ENCODE data around the gene SEMA6B. TPM values are rescaled to one million over a fixed set of nuclear protein-coding genes. Genes with fewer than 3 reads are reported as not detected.
A peak's percentile ranks its signal among the peaks of the same experiment; 100 is the strongest.

The SEMA6B gene
- total RNA-seq, 2 experiments from 2014 or later, result not detected

DNA sequence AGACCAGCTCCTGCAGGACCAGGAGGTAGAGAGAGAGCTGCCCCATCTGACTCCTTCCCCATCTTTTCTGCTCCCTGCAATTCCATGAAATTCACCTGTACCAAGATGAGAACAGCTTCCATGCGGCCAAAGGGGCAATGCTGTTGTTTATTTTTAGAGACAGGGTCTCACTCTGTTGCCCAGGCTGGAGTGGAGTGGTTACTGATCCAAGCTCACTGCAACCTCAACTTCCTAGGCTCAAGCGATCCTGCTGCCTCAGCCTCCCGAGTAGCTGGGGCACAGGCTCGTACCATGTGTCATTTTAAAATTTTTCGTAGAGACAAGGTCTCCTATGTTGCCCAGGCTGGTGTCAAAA lies 37.6 kb downstream of the SEMA6B start:
- H3K9me3 Mint-ChIP-seq, result no peaks in the 10 kb centered on the region
- H3K27ac Mint-ChIP-seq, result no peak overlapping the region
- no peak overlapping the region for H3K4me3 Mint-ChIP-seq
- no peak for DNase-seq
- H3K4me1 Mint-ChIP-seq, result no peaks in the 10 kb centered on the region
- H3K36me3 Mint-ChIP-seq (ENCODE audit: low read depth), result no peaks in the 10 kb centered on the region
- no peaks in the 10 kb centered on the region for H3K27me3 Mint-ChIP-seq
- ChIA-PET CTCF (interaction anchor here (0.7 to 1.0 kb wide), 2 partner anchors 15 to 255 kb away, joined by 3 read pairs; no protein-coding TSS in a partner anchor), POLR2A (no interaction called here)

DNA sequence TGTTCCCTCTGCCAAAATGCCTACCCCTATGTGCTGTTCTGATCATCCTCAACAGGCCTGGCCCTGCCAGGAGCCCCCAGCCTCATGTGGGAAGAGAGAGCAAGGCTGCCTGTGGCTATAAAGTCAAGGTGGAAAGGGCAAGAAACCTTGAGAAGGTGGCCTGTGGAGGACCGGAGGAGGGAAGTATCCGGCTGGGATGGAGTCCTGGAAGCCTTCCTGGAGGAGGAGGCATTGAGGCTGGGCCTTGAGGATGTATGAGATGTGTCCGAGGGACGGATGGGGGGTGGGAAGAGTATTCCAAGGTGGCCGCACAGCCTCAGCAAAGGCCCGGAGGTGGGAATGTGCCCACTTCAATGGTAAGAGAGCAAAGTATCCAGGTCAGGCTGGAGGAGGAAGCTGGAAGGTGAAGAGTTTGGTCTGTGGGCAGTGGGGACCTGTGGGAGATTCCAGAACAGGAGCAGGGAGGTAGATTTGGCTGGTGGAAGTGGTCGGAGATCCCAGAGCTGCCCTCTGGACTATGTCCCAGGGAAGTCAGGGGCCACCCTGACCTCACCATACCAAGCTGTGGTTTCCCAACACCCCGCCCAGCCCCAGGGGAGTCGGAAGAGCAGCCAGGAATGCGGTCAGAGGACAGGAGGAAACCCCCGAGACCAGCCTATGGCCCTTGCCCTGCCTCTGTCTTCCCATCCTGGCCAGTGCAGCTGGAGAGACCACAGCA lies 38.2 kb downstream of the SEMA6B start:
- H3K9me3 Mint-ChIP-seq, result no peaks in the 10 kb centered on the region
- CTCF ChIA-PET, result interaction anchor here (0.7 to 1.0 kb wide), 2 partner anchors 14 to 255 kb away, joined by 3 read pairs; no protein-coding TSS in a partner anchor

DNA sequence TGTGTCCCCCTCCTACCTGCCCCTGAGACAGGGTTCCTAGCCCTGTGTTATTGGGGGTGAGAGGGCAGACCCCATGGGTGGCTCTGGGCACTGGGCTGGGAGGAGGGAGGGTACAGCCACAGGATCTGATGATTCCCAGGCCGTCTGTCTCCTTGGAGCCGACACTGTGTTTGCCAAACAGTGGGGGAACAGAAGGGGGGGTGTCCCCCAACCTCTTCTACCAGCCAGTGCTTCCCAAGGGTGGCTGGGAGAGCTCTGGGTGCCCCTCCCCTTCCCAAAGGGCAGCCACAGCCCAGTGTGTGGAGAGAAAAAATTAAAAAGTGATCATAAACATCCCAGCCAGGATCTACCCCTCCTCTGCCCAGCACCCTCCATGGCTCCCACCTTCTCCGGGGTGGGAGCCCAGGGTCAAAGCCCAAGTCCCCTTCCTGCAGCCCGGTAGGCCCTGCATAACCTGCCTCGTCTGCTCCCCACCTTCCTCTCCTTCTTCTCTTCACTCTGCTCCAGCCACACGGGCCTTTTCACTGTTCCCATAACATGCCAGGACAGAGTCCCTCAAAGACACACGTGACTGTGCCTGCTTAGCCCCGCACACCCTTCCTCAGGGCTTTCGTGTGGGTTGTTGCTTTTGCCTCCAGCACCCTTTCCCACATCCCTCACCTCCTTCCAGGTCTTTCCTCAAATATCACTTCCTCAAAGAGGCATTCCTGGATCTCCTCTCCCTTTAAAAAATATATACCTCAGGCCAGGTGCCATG lies 39.8 kb downstream of the SEMA6B start:
- H3K27me3 Mint-ChIP-seq, result no peaks in the 10 kb centered on the region
- H3K36me3 Mint-ChIP-seq (ENCODE audit: low read depth), result no peaks in the 10 kb centered on the region
- no peak overlapping the region for H3K4me3 Mint-ChIP-seq
- CTCF ChIA-PET, result no interaction called here
- no peaks in the 10 kb centered on the region for H3K4me1 Mint-ChIP-seq
- H3K27ac Mint-ChIP-seq, result no peak overlapping the region
- POLR2A ChIA-PET, result no interaction called here
- no peak for DNase-seq
- no peaks in the 10 kb centered on the region for H3K9me3 Mint-ChIP-seq

More for the DNA sequence above, 38.2 kb downstream of the SEMA6B start:
- Mint-ChIP-seq H3K27ac (no peak overlapping the region), H3K27me3 (no peaks in the 10 kb centered on the region), H3K36me3 (ENCODE audit: low read depth) (no peaks in the 10 kb centered on the region), H3K4me1 (no peaks in the 10 kb centered on the region), H3K4me3 (no peak overlapping the region)
- POLR2A ChIA-PET, result no interaction called here
- no peak for DNase-seq

DNA sequence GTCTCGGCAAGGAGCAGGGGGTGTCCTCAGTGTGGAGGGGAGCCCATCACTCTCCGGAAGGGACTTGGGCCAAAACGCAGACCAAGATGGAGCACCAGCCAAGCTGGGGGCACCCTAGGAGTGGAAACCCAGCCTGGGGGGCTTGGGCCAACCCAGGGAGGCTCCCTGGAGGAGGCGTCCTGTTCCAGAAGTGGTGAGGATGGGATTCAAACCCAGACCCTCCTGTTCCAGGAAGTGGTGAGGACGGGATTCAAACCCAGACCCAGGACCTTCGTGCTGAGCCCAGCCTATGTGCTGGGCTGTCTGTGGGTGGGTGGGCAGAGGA lies 40.4 kb downstream of the SEMA6B start:
- H3K27ac Mint-ChIP-seq, result peak overlapping the region; percentile 60
- no peaks in the 10 kb centered on the region for H3K36me3 Mint-ChIP-seq (ENCODE audit: low read depth)
- POLR2A ChIA-PET, result no interaction called here
- no peaks in the 10 kb centered on the region for H3K27me3 Mint-ChIP-seq
- no peak overlapping the region for H3K4me3 Mint-ChIP-seq
- no peaks in the 10 kb centered on the region for H3K9me3 Mint-ChIP-seq
- CTCF ChIA-PET, result no interaction called here
- H3K4me1 Mint-ChIP-seq, result no peaks in the 10 kb centered on the region
- no peak for DNase-seq

DNA sequence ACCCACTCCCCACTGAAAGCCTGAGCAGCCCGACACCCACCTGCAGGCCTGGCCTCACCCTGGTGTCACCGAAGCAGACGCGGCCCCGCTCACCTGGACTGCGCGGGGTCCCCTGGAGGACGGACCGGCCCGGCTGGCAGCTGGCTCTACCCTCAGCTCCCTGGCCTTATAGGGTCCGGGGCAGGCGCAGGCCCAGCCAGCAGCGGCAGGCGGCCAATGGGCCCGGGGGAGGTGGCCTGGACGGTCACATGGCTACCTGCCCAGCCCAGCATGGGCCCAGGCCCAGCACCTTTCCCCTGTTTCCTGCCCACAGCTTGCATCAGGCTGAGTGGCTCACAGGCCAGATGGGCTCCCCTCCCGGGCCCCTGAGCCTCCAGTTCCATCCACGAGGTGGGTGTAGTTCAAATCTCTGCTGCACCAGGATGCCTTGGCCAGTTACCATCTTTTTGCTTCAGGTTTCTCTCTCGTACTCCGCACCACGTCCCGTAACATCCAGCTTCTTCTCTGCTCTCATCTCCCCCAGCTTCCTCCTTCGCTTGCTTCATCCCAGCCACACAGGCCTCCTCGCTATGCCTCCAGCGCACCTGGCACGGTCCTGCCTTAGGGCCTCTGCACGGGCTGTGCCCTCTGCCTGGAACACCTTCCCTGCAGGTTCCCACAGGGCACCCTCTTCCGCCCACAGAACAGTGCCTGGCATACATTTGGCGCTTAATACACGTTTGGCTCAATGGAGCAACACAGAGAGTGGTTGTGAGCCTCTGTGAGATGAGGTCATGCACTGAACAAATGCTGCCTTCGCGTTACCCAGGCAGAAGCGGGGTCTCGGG lies 40.9 kb downstream of the SEMA6B start, which contains the start of gene PLIN4:
PLIN4 (minus strand) TSS at position 142 of the 827 bp plus-strand sequence. CDS start 214 bp downstream, outside the sequence.
- Mint-ChIP-seq H3K9me3 (no peaks in the 10 kb centered on the region), H3K4me3 (no peak within 1 kb of the TSS), H3K4me1 (no peaks in the 10 kb centered on the region), H3K27me3 (no peaks in the 10 kb centered on the region), H3K27ac (peak within 1 kb of the TSS; percentile 60), H3K36me3 (ENCODE audit: low read depth) (no peaks in the 10 kb centered on the region)
- ChIA-PET POLR2A (no interaction called here), CTCF (no interaction called here)
- no peak for DNase-seq

DNA sequence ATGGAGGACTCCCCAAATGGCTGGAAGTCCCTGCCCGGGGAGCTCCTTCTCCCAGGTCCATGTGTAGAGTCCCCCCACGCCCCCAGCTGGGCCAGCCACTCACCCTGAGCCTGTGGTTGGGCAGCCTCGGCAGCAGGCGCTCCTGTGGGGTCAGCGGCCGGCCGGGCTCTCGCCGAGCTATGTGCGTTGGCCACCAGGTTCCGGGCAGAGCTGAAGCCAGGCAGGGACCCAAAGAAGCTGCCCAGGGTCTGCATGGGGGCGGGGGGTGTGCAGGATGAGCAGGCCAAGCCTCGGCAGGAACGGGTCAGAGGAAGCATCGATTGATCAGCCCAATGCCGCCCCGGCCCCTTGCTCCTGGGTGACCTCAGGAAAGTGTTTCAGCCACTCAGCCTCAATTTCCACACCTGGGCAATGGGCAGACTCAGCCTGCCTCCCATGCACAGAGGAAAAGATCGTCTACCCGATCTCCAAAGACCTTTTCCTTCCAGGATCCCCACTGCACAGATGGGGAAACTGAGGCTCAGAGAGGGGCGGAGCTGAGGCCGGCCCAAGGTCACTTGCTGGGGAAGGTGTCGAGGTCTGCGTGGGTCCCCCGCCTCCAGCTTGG lies 41.9 kb downstream of the SEMA6B start:
- Mint-ChIP-seq H3K9me3 (no peaks in the 10 kb centered on the region), H3K4me3 (no peak overlapping the region), H3K4me1 (no peaks in the 10 kb centered on the region), H3K27me3 (no peaks in the 10 kb centered on the region), H3K27ac (no peak overlapping the region), H3K36me3 (ENCODE audit: low read depth) (no peaks in the 10 kb centered on the region)
- DNase-seq, result no peak
- ChIA-PET POLR2A (interaction anchor here (0.6 kb wide), 1 partner anchor 213 kb away, joined by 3 read pairs; the partner anchor contains the start of gene FSD1), CTCF (no interaction called here)

DNA sequence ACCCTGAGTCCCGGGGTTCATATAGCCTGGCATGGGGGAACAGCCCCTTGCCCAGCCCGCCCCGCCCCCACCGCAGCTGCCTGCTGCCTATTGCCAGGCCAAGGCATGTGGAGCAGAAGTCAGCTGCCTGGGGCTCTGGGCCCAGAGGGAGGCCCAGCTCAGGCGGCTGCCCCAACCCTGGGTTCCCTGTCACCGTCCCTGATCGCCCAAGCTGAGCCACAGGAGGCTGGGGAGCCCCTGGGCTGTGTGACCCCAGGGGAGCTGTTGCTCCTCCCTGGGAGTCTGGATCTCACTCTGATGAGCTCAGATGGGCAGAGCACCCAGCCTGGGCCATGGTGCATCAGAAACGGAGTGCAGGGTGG lies 42.6 kb downstream of the SEMA6B start:
- ChIA-PET POLR2A (no interaction called here), CTCF (interaction anchor here (1.2 kb wide), 1 partner anchor 9 kb away, joined by 3 read pairs; no protein-coding TSS in a partner anchor)
- Mint-ChIP-seq H3K4me1 (no peaks in the 10 kb centered on the region), H3K36me3 (ENCODE audit: low read depth) (no peaks in the 10 kb centered on the region), H3K27ac (no peak overlapping the region), H3K4me3 (no peak overlapping the region), H3K9me3 (no peaks in the 10 kb centered on the region), H3K27me3 (no peaks in the 10 kb centered on the region)
- no peak for DNase-seq

DNA sequence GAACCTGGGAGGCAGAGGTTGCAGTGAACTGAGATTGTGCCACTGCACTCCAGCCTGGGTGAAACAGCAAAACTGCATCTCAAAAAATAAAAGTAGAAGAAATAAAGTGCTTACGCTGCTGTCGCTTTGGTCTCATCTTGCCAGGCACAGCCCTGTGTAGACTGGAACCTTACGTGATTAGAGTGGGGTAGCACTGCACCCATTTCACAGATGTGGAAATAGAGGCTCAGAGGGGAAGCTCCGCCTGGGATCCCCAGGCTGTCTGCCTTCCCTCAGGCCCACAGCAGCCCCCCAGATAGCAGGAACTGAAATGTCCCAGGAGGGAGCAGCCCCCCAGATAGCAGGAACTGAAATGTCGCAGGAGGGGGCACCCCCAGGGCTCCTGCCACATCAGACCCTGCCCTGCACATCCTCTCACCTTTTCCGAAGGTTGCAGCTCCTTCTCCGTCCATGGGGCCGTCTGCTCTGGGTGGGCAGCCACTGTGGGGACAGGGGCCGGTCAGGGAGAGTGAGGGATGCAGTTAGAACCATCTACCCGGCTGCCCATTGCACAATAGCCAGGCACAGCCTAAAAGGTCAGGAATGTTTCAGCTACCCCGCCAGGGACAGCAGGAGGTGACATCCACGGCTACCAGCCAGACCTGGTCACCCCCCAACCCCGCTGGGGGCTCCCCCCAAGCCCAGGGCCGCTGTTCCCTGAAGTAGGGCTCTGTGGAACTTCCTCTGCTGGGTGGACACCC lies 43.1 kb downstream of the SEMA6B start:
- ChIA-PET POLR2A (no interaction called here), CTCF (interaction anchor here (1.2 kb wide), 2 partner anchors 9 to 45 kb away, joined by 3 to 4 read pairs; no protein-coding TSS in a partner anchor)
- Mint-ChIP-seq H3K4me1 (no peaks in the 10 kb centered on the region), H3K27ac (no peak overlapping the region), H3K4me3 (no peak overlapping the region), H3K27me3 (no peaks in the 10 kb centered on the region), H3K9me3 (no peaks in the 10 kb centered on the region), H3K36me3 (ENCODE audit: low read depth) (no peaks in the 10 kb centered on the region)
- DNase-seq, result no peak

DNA sequence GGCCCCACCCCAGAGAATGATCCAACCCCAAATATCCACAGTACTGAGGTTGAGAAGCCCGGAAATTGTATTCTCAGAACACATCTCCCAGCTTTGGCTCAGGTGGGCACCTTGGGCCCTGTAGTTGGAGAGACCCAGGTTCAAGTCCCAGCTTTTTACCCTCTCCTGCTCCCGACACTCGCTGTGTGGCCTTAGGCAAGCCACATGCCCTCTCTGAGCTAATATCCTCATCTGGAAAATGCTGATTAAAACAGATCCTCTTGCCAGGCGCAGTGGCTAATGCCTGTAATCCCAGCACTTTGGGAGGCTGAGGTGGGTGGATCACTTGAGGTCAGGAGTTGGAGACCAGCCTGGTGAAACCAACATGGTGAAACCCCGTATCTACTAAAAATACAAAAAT lies 43.8 kb downstream of the SEMA6B start:
- Mint-ChIP-seq H3K36me3 (ENCODE audit: low read depth) (no peaks in the 10 kb centered on the region), H3K27me3 (no peaks in the 10 kb centered on the region), H3K4me3 (no peak overlapping the region), H3K27ac (no peak overlapping the region), H3K9me3 (no peaks in the 10 kb centered on the region), H3K4me1 (no peaks in the 10 kb centered on the region)
- DNase-seq, result no peak
- ChIA-PET CTCF (interaction anchor here (1.0 to 2.3 kb wide), 4 partner anchors 9 to 44 kb away, joined by 3 to 10 read pairs (median 4); no protein-coding TSS in a partner anchor), POLR2A (no interaction called here)

DNA sequence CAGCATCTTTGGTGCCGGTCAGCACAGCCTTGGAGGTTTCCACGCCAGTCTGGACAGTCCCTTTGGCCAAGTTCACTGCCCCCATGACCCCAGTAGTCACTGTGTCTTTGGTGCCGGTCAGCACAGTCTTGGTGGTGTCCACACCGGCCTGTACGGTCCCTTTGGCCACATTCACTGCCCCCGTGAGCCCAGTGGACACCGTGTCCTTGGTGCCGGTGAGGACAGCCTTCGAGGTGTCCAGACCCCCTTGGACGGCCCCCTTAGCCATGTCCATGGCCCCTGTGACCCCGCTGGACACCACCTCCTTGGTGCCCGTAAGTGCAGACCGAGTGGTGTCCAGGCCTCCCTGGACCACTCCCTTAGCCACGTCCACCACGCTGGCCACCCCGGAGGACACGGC lies 46.2 kb downstream of the SEMA6B start:
- no peak overlapping the region for H3K4me3 Mint-ChIP-seq
- ChIA-PET POLR2A (no interaction called here), CTCF (interaction anchor here (2.3 kb wide), 1 partner anchor 11 kb away, joined by 10 read pairs; no protein-coding TSS in a partner anchor)
- no peak for DNase-seq
- H3K9me3 Mint-ChIP-seq, result no peaks in the 10 kb centered on the region
- H3K4me1 Mint-ChIP-seq, result no peaks in the 10 kb centered on the region
- H3K36me3 Mint-ChIP-seq (ENCODE audit: low read depth), result no peaks in the 10 kb centered on the region
- no peaks in the 10 kb centered on the region for H3K27me3 Mint-ChIP-seq
- no peak overlapping the region for H3K27ac Mint-ChIP-seq

DNA sequence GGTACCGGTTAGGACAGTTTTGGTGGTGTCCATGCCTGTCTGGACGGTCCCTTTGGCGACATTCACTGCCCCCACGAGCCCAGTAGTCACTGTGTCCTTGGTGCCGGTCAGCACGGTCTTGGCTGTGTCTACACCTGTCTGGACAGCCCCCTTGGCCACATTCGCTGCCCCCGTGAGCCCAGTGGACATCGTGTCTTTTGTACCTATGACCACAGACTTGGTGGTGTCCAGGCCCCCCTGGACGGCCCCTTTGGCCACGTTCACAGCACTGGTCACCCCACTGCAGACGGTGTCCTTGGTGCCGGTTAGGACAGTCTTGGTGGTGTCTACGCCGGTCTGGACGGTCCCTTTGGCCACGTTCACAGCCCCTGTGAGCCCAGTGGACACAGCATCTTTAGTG lies 47.4 kb downstream of the SEMA6B start:
- no peaks in the 10 kb centered on the region for H3K27me3 Mint-ChIP-seq
- no peaks in the 10 kb centered on the region for H3K36me3 Mint-ChIP-seq (ENCODE audit: low read depth)
- ChIA-PET POLR2A (no interaction called here), CTCF (no interaction called here)
- no peaks in the 10 kb centered on the region for H3K9me3 Mint-ChIP-seq
- no peaks in the 10 kb centered on the region for H3K4me1 Mint-ChIP-seq
- no peak overlapping the region for H3K4me3 Mint-ChIP-seq
- DNase-seq, result no peak
- no peak overlapping the region for H3K27ac Mint-ChIP-seq

DNA sequence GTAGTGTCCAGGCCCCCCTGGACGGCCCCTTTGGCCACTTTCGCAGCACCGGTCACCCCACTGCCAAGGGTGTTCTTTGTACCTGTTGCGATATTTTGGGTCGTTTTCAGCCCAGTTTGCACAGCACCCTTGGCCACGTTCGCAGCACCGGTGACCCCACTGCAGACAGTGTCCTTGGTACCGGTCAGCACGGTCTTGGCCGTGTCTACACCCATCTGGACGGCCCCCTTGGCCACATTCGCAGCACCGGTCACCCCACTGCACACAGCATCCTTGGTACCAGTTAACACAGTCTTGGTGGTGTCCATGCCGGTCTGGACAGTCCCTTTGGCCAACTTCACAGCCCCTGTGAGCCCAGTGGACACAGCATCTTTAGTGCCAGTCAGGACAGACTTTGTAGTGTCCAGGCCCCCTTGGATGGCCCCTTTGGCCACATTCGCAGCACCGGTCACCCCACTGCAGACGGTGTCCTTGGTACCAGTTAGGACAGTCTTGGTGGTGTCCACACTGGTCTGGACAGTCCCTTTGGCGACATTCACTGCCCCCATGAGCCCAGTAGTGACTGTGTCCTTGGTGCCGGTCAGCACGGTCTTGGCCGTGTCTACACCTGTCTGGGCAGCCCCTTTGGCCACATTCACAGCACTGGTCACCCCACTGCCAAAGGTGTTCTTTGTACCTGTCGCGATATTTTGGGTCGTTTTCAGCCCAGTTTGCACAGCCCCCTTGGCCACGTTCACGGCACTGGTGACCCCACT lies 48.0 kb downstream of the SEMA6B start:
- no peak overlapping the region for H3K4me3 Mint-ChIP-seq
- POLR2A ChIA-PET, result no interaction called here
- DNase-seq, result no peak
- CTCF ChIA-PET, result no interaction called here
- H3K27me3 Mint-ChIP-seq, result no peaks in the 10 kb centered on the region
- peaks cover 4% of the 10 kb centered on the region for H3K4me1 Mint-ChIP-seq
- no peaks in the 10 kb centered on the region for H3K9me3 Mint-ChIP-seq
- no peaks in the 10 kb centered on the region for H3K36me3 Mint-ChIP-seq (ENCODE audit: low read depth)
- no peak overlapping the region for H3K27ac Mint-ChIP-seq
